Effector memory CD8-positive, alpha-beta T cell (primary cell): ENCODE measurements around the gene APMAP.
A peak's percentile ranks its signal among the peaks of the same experiment; 100 is the strongest.

ENCODE experiments used
- ATAC-seq: fragments of 150-1000 bp; cut with Tn5 transposase; replicated peaks from 2 replicates; pipeline ENCODE4 v1.10.0; 2021; ENCODE audit warnings: mild to moderate bottlenecking, moderate library complexity
- DNase-seq, 3 experiments: peaks; one replicate each; pipeline ENCODE4 v3.0.0; 2021
- H3K27ac Mint-ChIP-seq, 2 donors: one replicate each; pipeline ENCODE4 v1.8.0; 2022; ENCODE audit warnings: mild to moderate bottlenecking in 2 of 2, mixed read lengths in 2 of 2, moderate library complexity in 2 of 2
- H3K27me3 Mint-ChIP-seq, 2 donors: one replicate each; pipeline ENCODE4 v1.8.0; 2022; ENCODE audit warnings: mixed read lengths in 2 of 2
- H3K36me3 Mint-ChIP-seq: one replicate; pipeline ENCODE4 v1.8.0; 2022; ENCODE audit warnings: mild to moderate bottlenecking, moderate library complexity, mixed read lengths; ENCODE audit not compliant: insufficient read depth
- H3K4me1 Mint-ChIP-seq, 2 donors: one replicate each; pipeline ENCODE4 v1.8.0; 2022; ENCODE audit warnings: low read depth in 2 of 2, mixed read lengths in 2 of 2
- H3K4me3 Mint-ChIP-seq, 2 donors: one replicate each; pipeline ENCODE4 v1.8.0; 2022; ENCODE audit warnings: mild to moderate bottlenecking in 2 of 2, mixed read lengths in 2 of 2, moderate library complexity in 2 of 2
- H3K9me3 Mint-ChIP-seq, 2 donors: one replicate each; pipeline ENCODE4 v1.8.0; 2022; ENCODE audit warnings: mixed read lengths in 2 of 2

APMAP gene

DNA sequence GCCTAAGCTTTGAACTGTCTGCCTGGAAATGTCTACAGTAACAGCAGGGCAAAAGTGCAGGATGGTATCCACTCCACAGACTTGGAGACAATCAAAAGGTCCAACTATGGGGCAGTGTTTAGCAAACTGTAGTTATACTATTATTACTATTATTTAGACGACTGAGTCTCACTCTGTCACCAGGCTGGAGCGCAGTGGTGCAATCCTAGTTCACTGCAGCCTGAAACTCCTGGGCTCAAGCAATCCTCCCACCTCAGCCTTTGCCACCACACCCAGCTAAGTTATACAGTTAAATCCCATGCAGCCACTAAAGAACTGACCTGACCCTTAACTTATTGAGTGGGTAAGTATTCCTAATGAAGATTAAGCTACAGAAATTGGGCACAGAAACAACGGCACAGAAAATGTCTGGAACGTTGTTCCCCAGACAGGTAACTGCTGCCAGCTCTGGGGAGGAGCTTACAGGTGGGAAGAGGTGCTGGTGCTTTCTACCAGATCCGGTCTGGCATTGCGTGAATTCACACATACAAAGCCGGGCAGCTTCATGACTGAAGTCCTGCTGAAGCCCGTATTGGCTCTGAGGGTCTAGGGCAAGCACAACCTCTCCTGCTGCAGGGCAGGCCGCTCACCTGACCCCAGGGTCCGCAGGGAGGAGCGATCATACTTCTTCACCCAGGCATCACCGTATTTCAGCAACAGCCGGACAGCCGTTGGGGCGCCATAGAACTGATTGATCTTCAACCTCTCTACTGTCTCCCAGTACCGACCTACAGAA is 27.0 kb upstream of the APMAP start:
- Mint-ChIP-seq H3K4me1 (peaks cover 14 to 16% of the 10 kb centered on the region in 2 donors), H3K36me3 (peaks cover 25% of the 10 kb centered on the region), H3K4me3 (no peak overlapping the region), H3K9me3 (no peaks in the 10 kb centered on the region), H3K27me3 (no peaks in the 10 kb centered on the region), H3K27ac (peak overlapping the region in 1 of 2 donors; percentile 69)
- DNase-seq (no peak), ATAC-seq (no peak)

DNA sequence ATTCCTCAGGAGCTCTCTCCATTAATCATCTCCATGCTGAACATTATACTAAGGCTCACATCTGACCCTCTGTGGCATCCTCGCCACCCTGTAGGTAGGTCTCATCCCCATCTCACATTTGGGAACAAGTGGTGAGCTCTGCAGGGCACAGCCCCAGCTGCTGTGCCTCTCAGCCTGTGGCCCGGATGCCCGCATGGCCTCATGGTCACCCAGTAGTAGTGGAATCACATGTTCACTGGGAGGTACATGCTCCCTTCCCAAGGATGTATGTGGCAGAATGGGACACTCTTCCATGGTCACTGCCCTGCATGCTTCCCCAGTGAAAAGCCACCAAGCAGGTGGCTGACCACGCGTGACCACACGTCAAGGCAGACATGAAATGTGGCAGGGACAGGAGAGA is 26.3 kb upstream of the APMAP start:
- ATAC-seq, result no peak
- peak overlapping the region in 1 of 2 donors; percentile 69 for H3K27ac Mint-ChIP-seq
- no peak for DNase-seq
- peaks cover 9 to 14% of the 10 kb centered on the region in 2 donors for H3K4me1 Mint-ChIP-seq
- H3K27me3 Mint-ChIP-seq, result no peaks in the 10 kb centered on the region
- peaks cover 25% of the 10 kb centered on the region for H3K36me3 Mint-ChIP-seq
- H3K9me3 Mint-ChIP-seq, result no peaks in the 10 kb centered on the region
- H3K4me3 Mint-ChIP-seq, result no peak overlapping the region

DNA sequence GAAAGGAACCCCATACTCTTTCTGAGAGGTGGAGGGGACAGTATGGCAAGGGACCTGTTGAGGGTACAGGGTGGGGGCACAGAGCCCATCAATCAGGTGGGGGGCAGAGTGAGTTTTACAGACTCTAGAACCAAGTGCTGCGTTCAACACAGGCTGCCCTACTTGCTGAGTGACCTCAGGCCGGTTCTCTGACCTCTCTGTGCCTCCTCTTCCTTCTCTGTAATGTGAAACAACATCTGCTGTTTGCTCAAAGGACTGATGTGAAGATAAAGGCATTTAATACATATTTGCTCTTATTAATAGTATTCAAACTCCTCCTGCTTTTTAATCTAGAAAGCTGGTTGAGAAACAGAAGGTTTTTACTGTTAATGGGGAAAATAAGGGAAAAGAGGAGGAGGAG is 25.9 kb upstream of the APMAP start:
- peaks cover 5 to 11% of the 10 kb centered on the region in 2 donors for H3K4me1 Mint-ChIP-seq
- no peak for ATAC-seq
- no peak overlapping the region for H3K27ac Mint-ChIP-seq
- peaks cover 25% of the 10 kb centered on the region for H3K36me3 Mint-ChIP-seq
- no peak for DNase-seq
- H3K4me3 Mint-ChIP-seq, result no peak overlapping the region
- H3K27me3 Mint-ChIP-seq, result no peaks in the 10 kb centered on the region
- no peaks in the 10 kb centered on the region for H3K9me3 Mint-ChIP-seq

GRCh38 chr20:25017257-25017803 is 24.8 kb upstream of the APMAP start:
- H3K9me3 Mint-ChIP-seq, result no peaks in the 10 kb centered on the region
- H3K4me3 Mint-ChIP-seq, result no peak overlapping the region
- peak overlapping the region; percentile 58 to 70 for H3K27ac Mint-ChIP-seq
- ATAC-seq (no peak), DNase-seq (no peak)
- no peaks in the 10 kb centered on the region for H3K27me3 Mint-ChIP-seq
- H3K4me1 Mint-ChIP-seq, result peaks cover 0 to 8% of the 10 kb centered on the region in 2 donors
- peaks cover 25% of the 10 kb centered on the region for H3K36me3 Mint-ChIP-seq

- Mint-ChIP-seq H3K4me1 (peaks cover 0 to 8% of the 10 kb centered on the region in 2 donors), H3K4me3 (no peak overlapping the region), H3K9me3 (no peaks in the 10 kb centered on the region), H3K27me3 (no peaks in the 10 kb centered on the region), H3K27ac (peak overlapping the region; percentile 58 to 70), H3K36me3 (peaks cover 28% of the 10 kb centered on the region)
- ATAC-seq (no peak), DNase-seq (no peak)
Observed at GRCh38 chr20:25016471-25016870, 23.9 kb upstream of the APMAP start.

DNA sequence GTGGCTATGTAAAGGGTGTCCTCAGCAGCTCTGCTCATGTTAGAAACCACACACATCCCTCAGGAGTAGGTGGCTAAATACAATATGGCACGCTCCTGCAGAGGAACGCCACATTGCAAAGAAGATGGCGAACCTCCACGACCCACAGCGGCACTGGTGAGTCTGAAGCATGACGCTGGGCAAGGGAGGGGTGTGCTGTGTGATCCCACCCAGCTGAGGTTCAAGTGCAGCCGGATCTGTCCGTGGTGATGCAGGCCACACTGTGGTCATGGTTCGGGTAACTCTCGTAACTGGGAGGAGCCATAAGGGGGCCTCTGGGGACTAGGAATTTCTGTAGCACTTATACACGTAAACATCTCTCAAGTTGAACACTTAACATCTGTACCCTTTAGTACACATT is 23.4 kb upstream of the APMAP start:
- H3K27ac Mint-ChIP-seq, result no peak overlapping the region
- H3K4me3 Mint-ChIP-seq, result no peak overlapping the region
- H3K36me3 Mint-ChIP-seq, result peaks cover 33% of the 10 kb centered on the region
- H3K27me3 Mint-ChIP-seq, result no peaks in the 10 kb centered on the region
- H3K9me3 Mint-ChIP-seq, result no peaks in the 10 kb centered on the region
- H3K4me1 Mint-ChIP-seq, result peaks cover 0 to 8% of the 10 kb centered on the region in 2 donors
- DNase-seq (no peak), ATAC-seq (no peak)

- Mint-ChIP-seq H3K4me1 (peaks cover 0 to 11% of the 10 kb centered on the region in 2 donors), H3K27ac (peak overlapping the region in 1 of 2 donors; percentile 16), H3K27me3 (no peaks in the 10 kb centered on the region), H3K9me3 (no peaks in the 10 kb centered on the region), H3K4me3 (no peak overlapping the region), H3K36me3 (peaks cover 39% of the 10 kb centered on the region)
- no peak for DNase-seq
- ATAC-seq, result no peak
Observed at GRCh38 chr20:25014816-25015215, 22.3 kb upstream of the APMAP start.

- Mint-ChIP-seq H3K9me3 (no peaks in the 10 kb centered on the region), H3K4me1 (peaks cover 0 to 9% of the 10 kb centered on the region in 2 donors), H3K27ac (no peak overlapping the region), H3K36me3 (peaks cover 47% of the 10 kb centered on the region), H3K4me3 (no peak overlapping the region), H3K27me3 (no peaks in the 10 kb centered on the region)
- DNase-seq (no peak), ATAC-seq (no peak)
Observed at GRCh38 chr20:25013478-25014380, 21.2 kb upstream of the APMAP start.

GRCh38 chr20:25012616-25013189 is 20.2 kb upstream of the APMAP start:
- Mint-ChIP-seq H3K4me1 (peaks cover 0 to 9% of the 10 kb centered on the region in 2 donors), H3K27ac (no peak overlapping the region), H3K4me3 (no peak overlapping the region), H3K9me3 (no peaks in the 10 kb centered on the region), H3K27me3 (no peaks in the 10 kb centered on the region), H3K36me3 (peaks cover 52% of the 10 kb centered on the region)
- DNase-seq, result no peak
- no peak for ATAC-seq

GRCh38 chr20:25011831-25012241 is 19.3 kb upstream of the APMAP start:
- H3K36me3 Mint-ChIP-seq, result peaks cover 54% of the 10 kb centered on the region
- no peak for ATAC-seq

DNA sequence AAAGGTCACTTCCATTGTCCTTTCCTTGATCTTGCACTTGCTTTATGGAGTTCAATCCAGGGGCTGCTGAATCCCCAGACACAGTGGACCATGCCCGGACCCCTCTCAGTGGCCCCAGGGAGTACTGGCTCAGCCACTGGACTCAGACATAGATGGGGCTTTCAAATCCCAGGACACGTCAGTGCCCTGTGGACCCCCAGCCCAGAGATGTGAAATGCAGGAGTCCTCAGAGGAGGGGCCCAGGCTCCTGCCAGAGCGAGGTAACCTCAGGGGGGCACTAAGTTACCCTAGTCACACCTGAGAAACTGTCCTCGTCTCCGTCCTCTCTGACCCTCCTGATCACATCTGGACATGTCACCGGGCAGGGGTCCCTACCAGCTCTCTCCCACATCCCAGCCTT is 18.7 kb upstream of the APMAP start:
- H3K4me3 Mint-ChIP-seq, result no peak overlapping the region
- peaks cover 56% of the 10 kb centered on the region for H3K36me3 Mint-ChIP-seq
- H3K4me1 Mint-ChIP-seq, result peaks cover 0 to 5% of the 10 kb centered on the region in 2 donors
- H3K9me3 Mint-ChIP-seq, result no peaks in the 10 kb centered on the region
- H3K27ac Mint-ChIP-seq, result no peak overlapping the region
- no peak for ATAC-seq
- no peak for DNase-seq
- H3K27me3 Mint-ChIP-seq, result no peaks in the 10 kb centered on the region

More at GRCh38 chr20:25011831-25012241, 19.3 kb upstream of the APMAP start:
- Mint-ChIP-seq H3K4me3 (no peak overlapping the region), H3K4me1 (peaks cover 0 to 5% of the 10 kb centered on the region in 2 donors), H3K27ac (no peak overlapping the region), H3K27me3 (no peaks in the 10 kb centered on the region), H3K9me3 (no peaks in the 10 kb centered on the region)
- DNase-seq, result no peak

DNA sequence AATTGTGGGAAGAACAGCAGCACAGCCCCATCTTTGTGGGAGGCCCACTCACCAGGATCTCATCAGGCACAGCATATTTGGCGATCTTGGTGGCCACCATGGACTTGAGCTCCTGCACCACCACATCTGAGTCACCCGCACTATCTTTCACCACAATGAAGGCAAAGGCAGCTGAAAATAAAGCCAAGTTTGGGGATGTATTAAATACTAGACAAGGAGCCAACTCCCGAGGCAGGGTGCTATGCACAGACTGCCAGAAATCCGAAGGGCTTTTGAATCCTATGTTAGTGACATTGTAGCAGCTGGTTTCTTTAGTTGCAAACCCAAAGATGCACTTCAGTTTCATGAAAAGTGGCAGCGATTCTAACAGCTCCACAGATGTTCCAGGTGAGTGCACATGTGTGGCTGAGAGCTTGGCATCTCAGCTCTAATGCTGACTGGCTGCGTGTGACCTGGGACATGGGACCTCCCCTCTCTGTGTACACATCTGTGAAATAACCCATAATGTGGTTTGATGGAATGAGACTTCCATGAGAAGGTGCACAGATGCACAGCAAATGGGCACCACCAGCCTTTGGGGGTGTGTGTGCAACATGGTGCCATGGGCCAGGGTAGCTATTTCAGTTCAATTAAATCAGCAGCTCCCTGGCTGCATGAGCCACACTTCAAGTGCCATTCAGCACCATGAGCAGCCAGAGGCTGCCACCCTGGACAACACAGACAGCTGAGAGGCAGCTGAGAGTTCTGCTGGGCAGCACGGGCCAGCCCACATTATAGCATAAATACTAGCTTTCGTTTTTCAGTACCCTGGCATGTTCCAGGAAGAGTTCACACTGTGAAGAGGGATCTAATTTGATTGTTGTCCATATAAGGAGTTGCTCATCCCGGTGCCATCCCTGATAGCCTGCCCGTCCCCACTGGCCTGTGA is 16.9 kb upstream of the APMAP start:
- ATAC-seq (no peak), DNase-seq (no peak)
- H3K9me3 Mint-ChIP-seq, result no peaks in the 10 kb centered on the region
- H3K27ac Mint-ChIP-seq, result no peak overlapping the region
- no peak overlapping the region for H3K4me3 Mint-ChIP-seq
- H3K27me3 Mint-ChIP-seq, result no peaks in the 10 kb centered on the region
- peaks cover 52% of the 10 kb centered on the region for H3K36me3 Mint-ChIP-seq
- H3K4me1 Mint-ChIP-seq, result peaks cover 0 to 5% of the 10 kb centered on the region in 2 donors
